Activated naive CD4-positive, alpha-beta T cell treated with anti-CD3 and anti-CD28 coated beads, Interleukin-2, amount 50 U/mL, for 72 hours (primary cell): ENCODE measurements around the gene SGPP2. TPM values are rescaled to one million over a fixed set of nuclear protein-coding genes. Genes with fewer than 3 reads are reported as not detected.
A peak's percentile ranks its signal among the peaks of the same experiment; 100 is the strongest.
"Not testable (repeated sequence)": the region's sequence is repeated elsewhere in the genome, so short reads cannot be mapped to it uniquely, and the experiment has no call there.

Experiments
- ATAC-seq, 2 donors: fragments of 150-1000 bp; cut with Tn5 transposase; 2 replicates each; pipeline ENCODE4 v1.10.0; 2021; ENCODE audit warnings: mild to moderate bottlenecking in 2 of 2, moderate library complexity in 2 of 2
- DNase-seq, 2 donors: peaks; one replicate each; pipeline ENCODE4 v3.0.0; 2021 to 2022; ENCODE audit warnings: low spot score in 2 of 2
- H3K27ac Mint-ChIP-seq, 2 donors: one replicate each; pipeline ENCODE4 v1.8.0; 2022; ENCODE audit warnings: mild to moderate bottlenecking in 2 of 2, mixed read lengths in 2 of 2
- H3K36me3 Mint-ChIP-seq, 2 donors: one replicate each; pipeline ENCODE4 v1.8.0; 2022; ENCODE audit warnings: mixed read lengths in 2 of 2
- H3K9me3 Mint-ChIP-seq, 2 donors: one replicate each; pipeline ENCODE4 v1.8.0; 2022; ENCODE audit warnings: mixed read lengths in 2 of 2
- total RNA-seq, 2 donors: library from RNA; stranded (reverse); gene quantifications; one replicate each; pipeline ENCODE4 v1.2.3, GENCODE V29; 2022

The SGPP2 gene
- 1 to 10 TPM; 1.3 to 10.0 TPM for total RNA-seq

GRCh38 chr2:222424276-222424728 lies at the start of gene SGPP2:
Gene SGPP2 (plus strand): TSS chr2:222424543. CDS start chr2:222424603, 60 bp downstream.
- DNase-seq: peak in 1 of 2 donors; percentile 15
- H3K27ac Mint-ChIP-seq: peak within 1 kb of the TSS; percentile 86 to 94
- peaks cover 18 to 27% of the 10 kb centered on the region in 2 donors for H3K36me3 Mint-ChIP-seq
- ATAC-seq: peak; percentile 25 to 59
- H3K9me3 Mint-ChIP-seq: no peaks in the 10 kb centered on the region

- no peaks in the 10 kb centered on the region for H3K36me3 Mint-ChIP-seq
- peaks cover 11 to 20% of the 10 kb centered on the region in 2 donors for H3K9me3 Mint-ChIP-seq
- DNase-seq (no peak), ATAC-seq (no peak)
- no peak overlapping the region for H3K27ac Mint-ChIP-seq
These were observed 48.5 kb upstream of the SGPP2 start for GRCh38 chr2:222375798-222376197.

- ATAC-seq (no peak), DNase-seq (no peak)
- Mint-ChIP-seq H3K27ac (no peak overlapping the region), H3K9me3 (peaks cover 0 to 15% of the 10 kb centered on the region in 2 donors), H3K36me3 (no peaks in the 10 kb centered on the region)
These were observed 43.9 kb upstream of the SGPP2 start for GRCh38 chr2:222380456-222380855.

- no peak for ATAC-seq
- DNase-seq: no peak
- Mint-ChIP-seq H3K36me3 (no peaks in the 10 kb centered on the region), H3K9me3 (peaks cover 0 to 15% of the 10 kb centered on the region in 2 donors), H3K27ac (no peak overlapping the region)
These were observed 42.8 kb upstream of the SGPP2 start for GRCh38 chr2:222381566-222381965.

GRCh38 chr2:222383255-222383654 lies 41.1 kb upstream of the SGPP2 start:
- ATAC-seq (no peak), DNase-seq (no peak)
- Mint-ChIP-seq H3K9me3 (peaks cover 0 to 10% of the 10 kb centered on the region in 2 donors), H3K36me3 (no peaks in the 10 kb centered on the region), H3K27ac (no peak overlapping the region)

GRCh38 chr2:222391743-222392285 lies 32.5 kb upstream of the SGPP2 start:
- Mint-ChIP-seq H3K9me3 (no peaks in the 10 kb centered on the region), H3K36me3 (no peaks in the 10 kb centered on the region), H3K27ac (no peak overlapping the region)
- DNase-seq (no peak), ATAC-seq (no peak)

GRCh38 chr2:222393733-222394267 lies 30.5 kb upstream of the SGPP2 start:
- ATAC-seq (no peak), DNase-seq (no peak)
- H3K9me3 Mint-ChIP-seq: no peaks in the 10 kb centered on the region
- H3K36me3 Mint-ChIP-seq: no peaks in the 10 kb centered on the region
- no peak overlapping the region for H3K27ac Mint-ChIP-seq

GRCh38 chr2:222398446-222398885 lies 25.9 kb upstream of the SGPP2 start:
- Mint-ChIP-seq H3K9me3 (peaks cover 0 to 8% of the 10 kb centered on the region in 2 donors), H3K27ac (no peak overlapping the region), H3K36me3 (peaks cover 0 to 7% of the 10 kb centered on the region in 2 donors)
- DNase-seq: no peak
- no peak for ATAC-seq

GRCh38 chr2:222399038-222399783 lies 25.1 kb upstream of the SGPP2 start:
- DNase-seq (no peak), ATAC-seq (no peak)
- peaks cover 0 to 9% of the 10 kb centered on the region in 2 donors for H3K9me3 Mint-ChIP-seq
- H3K36me3 Mint-ChIP-seq: peaks cover 0 to 8% of the 10 kb centered on the region in 2 donors
- H3K27ac Mint-ChIP-seq: no peak overlapping the region

- ATAC-seq: no peak
- Mint-ChIP-seq H3K36me3 (peaks cover 0 to 8% of the 10 kb centered on the region in 2 donors), H3K27ac (no peak overlapping the region), H3K9me3 (peaks cover 0 to 14% of the 10 kb centered on the region in 2 donors)
- no peak for DNase-seq
These were observed 20.0 kb upstream of the SGPP2 start for GRCh38 chr2:222404151-222404905.

- H3K9me3 Mint-ChIP-seq: peaks cover 0 to 10% of the 10 kb centered on the region in 2 donors
- ATAC-seq: no peak
- peaks cover 0 to 5% of the 10 kb centered on the region in 2 donors for H3K36me3 Mint-ChIP-seq
- H3K27ac Mint-ChIP-seq: no peak overlapping the region
- no peak for DNase-seq
These were observed 15.7 kb upstream of the SGPP2 start for GRCh38 chr2:222408684-222409083.

GRCh38 chr2:222410534-222410933 lies 13.8 kb upstream of the SGPP2 start:
- DNase-seq (no peak), ATAC-seq (no peak)
- no peak overlapping the region for H3K27ac Mint-ChIP-seq
- peaks cover 0 to 5% of the 10 kb centered on the region in 2 donors for H3K36me3 Mint-ChIP-seq
- peaks cover 0 to 4% of the 10 kb centered on the region in 2 donors for H3K9me3 Mint-ChIP-seq

- not testable (repeated sequence) for DNase-seq, H3K27ac Mint-ChIP-seq, H3K36me3 Mint-ChIP-seq, H3K9me3 Mint-ChIP-seq, ATAC-seq
These were observed 12.0 kb upstream of the SGPP2 start for GRCh38 chr2:222412334-222412733.

- H3K27ac Mint-ChIP-seq: no peak overlapping the region
- peaks cover 0 to 5% of the 10 kb centered on the region in 2 donors for H3K36me3 Mint-ChIP-seq
- DNase-seq: no peak
- ATAC-seq: no peak
- H3K9me3 Mint-ChIP-seq: peaks cover 4% of the 10 kb centered on the region in 2 donors
These were observed 10.9 kb upstream of the SGPP2 start for GRCh38 chr2:222413295-222413911.

- Mint-ChIP-seq H3K36me3 (peaks cover 7 to 9% of the 10 kb centered on the region in 2 donors), H3K27ac (no peak overlapping the region), H3K9me3 (peaks cover 0 to 4% of the 10 kb centered on the region in 2 donors)
- no peak for DNase-seq
- no peak for ATAC-seq
These were observed 5.6 kb upstream of the SGPP2 start for GRCh38 chr2:222418739-222419138.

GRCh38 chr2:222420508-222420907 lies 3.8 kb upstream of the SGPP2 start:
- ATAC-seq: no peak
- Mint-ChIP-seq H3K27ac (no peak overlapping the region), H3K9me3 (peaks cover 0 to 4% of the 10 kb centered on the region in 2 donors), H3K36me3 (peaks cover 18% of the 10 kb centered on the region in 2 donors)
- DNase-seq: no peak
